HEK293T (cell line): ENCODE data around the gene TLE3.

Experiments used
- ARNT ChIP-seq: fragments of 450-650 bp; IDR thresholded peaks from 2 replicates; pipeline ENCODE4 v1.6.1; 2017; ENCODE audit warnings: mild to moderate bottlenecking
- BHLHE40 ChIP-seq: fragments of 450-650 bp; IDR thresholded peaks from 2 replicates; pipeline ENCODE4 v1.6.1; 2016; ENCODE audit warnings: mild to moderate bottlenecking, moderate library complexity, borderline replicate concordance
- CTBP1 ChIP-seq: fragments of 450-650 bp; IDR thresholded peaks from 2 replicates; pipeline ENCODE4 v1.6.1; 2016; ENCODE audit warnings: borderline replicate concordance
- FOXA1 ChIP-seq: fragments of 450-650 bp; IDR thresholded peaks from 2 replicates; pipeline ENCODE4 v1.6.1; 2016; ENCODE audit warnings: mild to moderate bottlenecking
- FOXK2 ChIP-seq: fragments of 450-650 bp; IDR thresholded peaks from 2 replicates; pipeline ENCODE4 v1.6.1; 2016; ENCODE audit warnings: mild to moderate bottlenecking
- FOXM1 ChIP-seq: fragments of 450-650 bp; IDR thresholded peaks from 2 replicates; pipeline ENCODE4 v1.6.1; 2017; ENCODE audit warnings: mild to moderate bottlenecking, borderline replicate concordance
- HDGF ChIP-seq: fragments of 450-650 bp; IDR thresholded peaks from 2 replicates; pipeline ENCODE4 v1.6.1; 2017; ENCODE audit warnings: antibody characterized with exemption, borderline replicate concordance
- L3MBTL2 ChIP-seq: fragments of 450-650 bp; conservative IDR thresholded peaks from 2 replicates; pipeline ENCODE4 v1.6.1; 2016; ENCODE audit warnings: mild to moderate bottlenecking
- LEF1 ChIP-seq: fragments of 450-650 bp; IDR thresholded peaks from 2 replicates; pipeline ENCODE4 v1.6.1; 2017; ENCODE audit warnings: mild to moderate bottlenecking, borderline replicate concordance
- PKNOX1 ChIP-seq: fragments of 450-650 bp; IDR thresholded peaks from 2 replicates; pipeline ENCODE4 v1.6.1; 2016
- SP1 ChIP-seq: fragments of 450-650 bp; IDR thresholded peaks from 2 replicates; pipeline ENCODE4 v1.6.1; 2017
- SUZ12 ChIP-seq: fragments of 450-650 bp; IDR thresholded peaks from 2 replicates; pipeline ENCODE4 v1.6.1; 2016; ENCODE audit warnings: mild to moderate bottlenecking
- TARDBP ChIP-seq: fragments of 450-650 bp; IDR thresholded peaks from 2 replicates; pipeline ENCODE4 v1.6.1; 2016

DNA sequence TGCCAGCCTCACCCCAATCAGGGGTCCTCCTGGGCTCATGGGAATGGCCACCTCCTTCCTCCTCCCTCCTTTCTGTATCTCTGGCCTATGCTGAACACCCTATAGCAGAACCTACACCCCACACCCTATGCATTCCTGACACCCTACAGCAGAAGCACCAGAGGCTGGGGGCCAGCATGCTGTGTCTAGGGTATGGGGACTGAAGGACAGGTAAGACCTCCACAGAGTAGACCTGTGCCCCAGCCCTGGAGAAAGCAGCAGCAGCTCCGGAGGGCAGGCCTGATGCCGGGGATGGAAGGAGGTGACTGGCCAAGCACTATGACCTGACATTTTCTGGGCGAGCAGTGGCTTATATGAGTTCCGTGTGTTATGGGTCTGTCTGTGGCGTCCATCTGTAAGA lies 66.9 kb downstream of the TLE3 start:
- TF ChIP-seq PKNOX1 (no peak), SUZ12 (no peak), SP1 (no peak), FOXA1 (no peak), FOXK2 (no peak), LEF1 (no peak), TARDBP (no peak), ARNT (no peak), FOXM1 (no peak), L3MBTL2 (no peak), BHLHE40 (no peak), CTBP1 (no peak), HDGF (no peak)
